ENCODE data around the gene PARD3B. TPM values are rescaled to one million over a fixed set of nuclear protein-coding genes. Genes with fewer than 3 reads are reported as not detected.

PARD3B gene
- total RNA-seq, 1 experiment from 2014 or later: 0.37 TPM

- DNase-seq (ENCODE audit: low read depth, low spot score): no peak
- in situ Hi-C loops (cut with HindIII; ENCODE audit: low pct_unique_long_range_greater_than_20kb, low sequenced_read_pairs): no loop called here
These were observed 802.6 kb downstream of the PARD3B start for GRCh38 chr2:205347899-205348298.

- DNase-seq (ENCODE audit: low read depth, low spot score): no peak
- in situ Hi-C loops (cut with HindIII; ENCODE audit: low pct_unique_long_range_greater_than_20kb, low sequenced_read_pairs): no loop called here
These were observed 806.8 kb downstream of the PARD3B start for GRCh38 chr2:205352094-205352493.

- DNase-seq (ENCODE audit: low read depth, low spot score): no peak
- in situ Hi-C loops (cut with HindIII; ENCODE audit: low pct_unique_long_range_greater_than_20kb, low sequenced_read_pairs): no loop called here
These were observed 807.3 kb downstream of the PARD3B start for GRCh38 chr2:205352593-205352992.

GRCh38 chr2:205357732-205358131, 812.5 kb downstream of the PARD3B start:
- in situ Hi-C loops (cut with HindIII; ENCODE audit: low pct_unique_long_range_greater_than_20kb, low sequenced_read_pairs): no loop called here
- no peak for DNase-seq (ENCODE audit: low read depth, low spot score)

- peak; percentile 14 for DNase-seq (ENCODE audit: low read depth, low spot score)
- in situ Hi-C loops (cut with HindIII; ENCODE audit: low pct_unique_long_range_greater_than_20kb, low sequenced_read_pairs): no loop called here
These were observed 813.1 kb downstream of the PARD3B start for GRCh38 chr2:205358351-205358815.

GRCh38 chr2:205361272-205361671, 816.0 kb downstream of the PARD3B start:
- in situ Hi-C loops (cut with HindIII; ENCODE audit: low pct_unique_long_range_greater_than_20kb, low sequenced_read_pairs): no loop called here
- no peak for DNase-seq (ENCODE audit: low read depth, low spot score)

GRCh38 chr2:205361970-205362369, 816.7 kb downstream of the PARD3B start:
- no peak for DNase-seq (ENCODE audit: low read depth, low spot score)
- in situ Hi-C loops (cut with HindIII; ENCODE audit: low pct_unique_long_range_greater_than_20kb, low sequenced_read_pairs): no loop called here

GRCh38 chr2:205364261-205364660, 819.0 kb downstream of the PARD3B start:
- in situ Hi-C loops (cut with HindIII; ENCODE audit: low pct_unique_long_range_greater_than_20kb, low sequenced_read_pairs): no loop called here
- no peak for DNase-seq (ENCODE audit: low read depth, low spot score)

GRCh38 chr2:205366336-205367060, 821.2 kb downstream of the PARD3B start:
- DNase-seq (ENCODE audit: low read depth, low spot score): no peak
- in situ Hi-C loops (cut with HindIII; ENCODE audit: low pct_unique_long_range_greater_than_20kb, low sequenced_read_pairs): no loop called here

GRCh38 chr2:205367331-205367935, 822.2 kb downstream of the PARD3B start:
- in situ Hi-C loops (cut with HindIII; ENCODE audit: low pct_unique_long_range_greater_than_20kb, low sequenced_read_pairs): no loop called here
- DNase-seq (ENCODE audit: low read depth, low spot score): no peak

- no peak for DNase-seq (ENCODE audit: low read depth, low spot score)
- in situ Hi-C loops (cut with HindIII; ENCODE audit: low pct_unique_long_range_greater_than_20kb, low sequenced_read_pairs): no loop called here
These were observed 824.5 kb downstream of the PARD3B start for GRCh38 chr2:205369813-205370212.

- in situ Hi-C loops (cut with HindIII; ENCODE audit: low pct_unique_long_range_greater_than_20kb, low sequenced_read_pairs): no loop called here
- no peak for DNase-seq (ENCODE audit: low read depth, low spot score)
These were observed 825.5 kb downstream of the PARD3B start for GRCh38 chr2:205370726-205371125.

GRCh38 chr2:205372141-205372540, 826.9 kb downstream of the PARD3B start:
- in situ Hi-C loops (cut with HindIII; ENCODE audit: low pct_unique_long_range_greater_than_20kb, low sequenced_read_pairs): no loop called here
- DNase-seq (ENCODE audit: low read depth, low spot score): no peak

GRCh38 chr2:205375461-205376448, 830.5 kb downstream of the PARD3B start:
- DNase-seq (ENCODE audit: low read depth, low spot score): no peak
- in situ Hi-C loops (cut with HindIII; ENCODE audit: low pct_unique_long_range_greater_than_20kb, low sequenced_read_pairs): no loop called here

GRCh38 chr2:205377324-205377723, 832.0 kb downstream of the PARD3B start:
- in situ Hi-C loops (cut with HindIII; ENCODE audit: low pct_unique_long_range_greater_than_20kb, low sequenced_read_pairs): no loop called here
- no peak for DNase-seq (ENCODE audit: low read depth, low spot score)

GRCh38 chr2:205383601-205384000, 838.3 kb downstream of the PARD3B start:
- in situ Hi-C loops (cut with HindIII; ENCODE audit: low pct_unique_long_range_greater_than_20kb, low sequenced_read_pairs): no loop called here
- no peak for DNase-seq (ENCODE audit: low read depth, low spot score)

- DNase-seq (ENCODE audit: low read depth, low spot score): peak; percentile 19
- in situ Hi-C loops (cut with HindIII; ENCODE audit: low pct_unique_long_range_greater_than_20kb, low sequenced_read_pairs): no loop called here
These were observed 840.8 kb downstream of the PARD3B start for GRCh38 chr2:205386109-205386508.

- in situ Hi-C loops (cut with HindIII; ENCODE audit: low pct_unique_long_range_greater_than_20kb, low sequenced_read_pairs): no loop called here
- no peak for DNase-seq (ENCODE audit: low read depth, low spot score)
These were observed 842.2 kb downstream of the PARD3B start for GRCh38 chr2:205387350-205388055.
